GM18951 (cell line): ENCODE measurements around the gene GNG4.
A peak's percentile ranks its signal among the peaks of the same experiment; 100 is the strongest.

Experiments used
- POLR2A ChIP-seq: IDR thresholded peaks from 4 replicates; pipeline ENCODE4 v1.6.1; 2011; ENCODE audit warnings: mild to moderate bottlenecking; ENCODE audit not compliant: insufficient read length, insufficient read depth; ENCODE audit errors: extremely low read depth
- in situ Hi-C: fragments of 300-500 bp; cut with MboI; formaldehyde crosslinking; loops from one replicate; pipeline ENCODE4 v1.12.0; 2022; ENCODE audit warnings: low sequenced_read_pairs, mixed read lengths, inconsistent platforms; ENCODE audit not compliant: unreplicated experiment

GNG4 gene

DNA sequence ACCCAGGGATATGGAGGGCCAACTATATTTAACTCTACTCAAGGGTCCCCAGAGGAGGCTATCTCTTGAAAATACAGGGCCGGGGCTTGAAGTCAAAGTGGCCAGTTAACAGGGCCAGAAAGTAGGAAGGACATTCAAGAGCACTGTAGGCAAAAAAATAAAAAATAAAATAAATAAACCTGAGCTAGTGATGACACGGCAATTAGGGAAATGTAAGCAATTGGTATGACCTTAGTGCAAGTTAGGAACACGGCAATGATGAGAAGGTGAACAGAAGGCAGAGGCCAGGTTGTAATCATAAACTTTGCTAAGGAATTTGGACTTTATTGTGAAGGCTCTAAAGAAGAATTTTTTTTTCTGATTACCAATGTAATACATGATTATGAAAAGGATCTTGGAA is 142.0 kb downstream of the GNG4 start:
- no peak for TF ChIP-seq POLR2A
- in situ Hi-C loops = loop anchor here (25.0 kb wide), 2 partner anchors 280 to 455 kb away; no protein-coding TSS in a partner anchor

DNA sequence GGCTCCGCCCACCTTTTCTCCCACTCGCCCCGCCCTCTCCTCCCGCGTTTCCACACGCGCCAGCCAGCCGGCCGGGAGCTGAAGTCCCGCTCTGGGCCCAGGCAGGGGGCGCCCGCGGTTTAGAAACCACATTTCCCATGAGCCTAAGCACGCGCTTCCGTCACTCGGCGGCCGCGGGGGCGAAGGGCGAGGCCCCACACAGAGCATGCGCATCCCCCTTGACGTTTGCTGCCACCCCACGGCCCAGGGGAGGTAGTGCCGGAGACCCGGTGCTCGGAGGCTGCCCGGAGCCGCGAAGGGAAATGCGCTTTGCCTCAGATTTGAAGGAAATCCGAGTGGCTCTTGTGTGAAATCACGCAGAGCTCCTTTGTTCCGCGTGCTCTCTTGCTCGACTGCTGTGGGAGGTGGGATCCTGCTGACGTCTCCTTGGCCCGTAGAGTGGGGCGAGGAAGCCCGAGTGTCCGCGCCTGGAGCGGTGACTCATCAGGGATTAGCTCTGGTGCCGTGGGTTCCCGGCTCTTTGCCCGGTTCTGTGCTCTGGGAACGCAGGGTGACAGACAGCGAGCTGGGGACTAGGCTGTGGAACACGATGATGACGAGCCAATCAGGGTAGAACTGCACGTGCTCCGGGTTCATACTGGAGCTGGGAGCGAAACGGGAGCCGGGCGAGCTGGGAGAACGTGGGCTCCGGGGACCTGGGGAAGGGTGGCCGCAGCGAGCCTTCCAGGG is 144.9 kb downstream of the GNG4 start:
- in situ Hi-C loops = loop anchor here (25.0 kb wide), 2 partner anchors 283 to 458 kb away; no protein-coding TSS in a partner anchor
- TF ChIP-seq POLR2A = peak; percentile 83

GRCh38 chr1:235504122-235504493 is 145.5 kb downstream of the GNG4 start, which contains the start of gene B3GALNT2:
B3GALNT2 (minus strand) TSS chr1:235504452; CDS start chr1:235504252, 200 bp downstream.
- in situ Hi-C loops = loop anchor here (25.0 kb wide), 2 partner anchors 283 to 458 kb away; no protein-coding TSS in a partner anchor
- TF ChIP-seq POLR2A = peak; percentile 79

GRCh38 chr1:235503403-235504121 is 146.0 kb downstream of the GNG4 start:
- in situ Hi-C loops = loop anchor here (25.0 kb wide), 2 partner anchors 284 to 459 kb away; no protein-coding TSS in a partner anchor
- TF ChIP-seq POLR2A = no peak

DNA sequence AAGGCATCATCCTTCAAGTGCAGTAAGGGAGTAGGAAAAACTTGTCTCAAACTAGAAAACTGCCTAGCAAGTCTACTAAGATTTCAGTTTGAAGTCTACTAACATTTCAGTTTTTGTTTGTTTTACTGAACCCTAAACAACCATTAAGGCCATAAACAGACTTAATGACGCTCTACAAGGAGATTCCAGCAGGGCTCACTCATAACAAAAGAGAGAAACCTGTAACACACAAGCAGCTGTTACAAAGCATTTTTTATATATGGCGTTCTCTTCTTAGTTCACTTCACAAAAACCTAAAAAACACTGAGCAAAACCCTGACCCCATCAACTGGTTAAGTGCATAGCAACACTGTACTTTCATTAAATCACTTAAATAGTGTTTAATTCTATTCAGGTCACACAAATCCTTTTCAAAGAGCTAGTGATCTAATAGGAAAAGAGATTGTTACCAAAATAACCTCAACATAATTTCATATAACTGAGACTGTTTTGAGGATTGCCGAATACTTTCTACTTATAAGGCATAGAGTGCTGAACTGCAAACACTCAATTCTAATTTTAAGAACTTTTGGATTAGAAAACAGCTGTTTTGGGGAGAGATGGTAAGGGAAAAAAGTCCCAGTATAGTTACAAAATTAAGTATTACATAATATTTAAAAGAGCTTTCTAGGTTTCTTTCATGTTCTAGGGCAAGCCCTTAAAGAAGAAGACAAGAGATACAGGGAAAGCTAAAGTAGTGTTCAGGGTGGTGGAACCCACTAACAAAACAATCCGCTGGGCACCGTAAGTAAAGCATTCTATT is 146.8 kb downstream of the GNG4 start:
- in situ Hi-C loops = loop anchor here (25.0 kb wide), 2 partner anchors 284 to 459 kb away; no protein-coding TSS in a partner anchor
- TF ChIP-seq POLR2A = no peak

- no peak for TF ChIP-seq POLR2A
- in situ Hi-C loops = loop anchor here (25.0 kb wide), 2 partner anchors 286 to 461 kb away; no protein-coding TSS in a partner anchor
Observed at GRCh38 chr1:235500971-235501540, 148.5 kb downstream of the GNG4 start.
